HFFc6 (cell line): ENCODE data around the gene NBPF11. TPM values are rescaled to one million over a fixed set of nuclear protein-coding genes. Genes with fewer than 3 reads are reported as not detected.
"Not testable (repeated sequence)": the region's sequence is repeated elsewhere in the genome, so short reads cannot be mapped to it uniquely, and the experiment has no call there.

ENCODE experiments used
- DNase-seq: peaks from one replicate; pipeline ENCODE4 v3.0.0-alpha.2; 2018
- H3K27ac Mint-ChIP-seq: 2 replicates; pipeline ENCODE4 v1.8.0; 2020; ENCODE audit warnings: mild to moderate bottlenecking, mixed read lengths
- H3K27me3 Mint-ChIP-seq: 2 replicates; pipeline ENCODE4 v1.8.0; 2021; ENCODE audit warnings: mild to moderate bottlenecking, moderate library complexity, mixed read lengths; ENCODE audit not compliant: insufficient read depth
- H3K36me3 Mint-ChIP-seq: 2 replicates; pipeline ENCODE4 v1.8.0; 2021; ENCODE audit warnings: low read depth, mixed read lengths
- H3K4me1 Mint-ChIP-seq: 2 replicates; pipeline ENCODE4 v1.8.0; 2020; ENCODE audit warnings: low read depth, mixed read lengths
- H3K4me3 Mint-ChIP-seq: 2 replicates; pipeline ENCODE4 v1.8.0; 2020; ENCODE audit warnings: mild to moderate bottlenecking, moderate library complexity, mixed read lengths
- H3K9me3 Mint-ChIP-seq: 2 replicates; pipeline ENCODE4 v1.8.0; 2020; ENCODE audit warnings: mild to moderate bottlenecking, mixed read lengths
- total RNA-seq, 6 experiments: library from RNA; stranded (reverse); fragmentation: NEBNext Ultra II Directional; extraction: Animal tissue kit (Norgen Biotek cat#: 25700); gene quantifications; 2 replicates in 1 of 6; 3 replicates in 5 of 6; pipeline ENCODE4 v1.2.3, GENCODE V29; 2021

Gene NBPF11
- total RNA-seq, 6 experiments from 2014 or later, result 3.5 to 4.9 (median 4.1) TPM

- Mint-ChIP-seq H3K27ac (peak overlapping the region; percentile 67; the same call in 1 of the 2 replicates), H3K4me3 (peak overlapping the region; percentile 49)
- H3K27me3 Mint-ChIP-seq, result not testable (repeated sequence)
Observed at GRCh38 chr1:148152795-148153194, 714 bp upstream of the NBPF11 start.

GRCh38 chr1:148151371-148151819 lies 686 bp downstream of the NBPF11 start:
- Mint-ChIP-seq H3K27ac (peak overlapping the region; percentile 92), H3K4me3 (peak overlapping the region; percentile 97)
- DNase-seq, H3K36me3 Mint-ChIP-seq, H3K4me1 Mint-ChIP-seq, H3K9me3 Mint-ChIP-seq, H3K27me3 Mint-ChIP-seq: not testable (repeated sequence)

More at GRCh38 chr1:148152795-148153194, 714 bp upstream of the NBPF11 start:
- not testable (repeated sequence) for DNase-seq, H3K4me1 Mint-ChIP-seq, H3K36me3 Mint-ChIP-seq, H3K9me3 Mint-ChIP-seq

- Mint-ChIP-seq H3K27ac (peak overlapping the region; percentile 58), H3K4me3 (peak overlapping the region; percentile 97)
- H3K4me1 Mint-ChIP-seq, H3K9me3 Mint-ChIP-seq, H3K36me3 Mint-ChIP-seq, H3K27me3 Mint-ChIP-seq: not testable (repeated sequence)
- DNase-seq, result peak; percentile 62
Observed at GRCh38 chr1:148150945-148151344, 1.1 kb downstream of the NBPF11 start.

GRCh38 chr1:148150014-148150413 lies 2.1 kb downstream of the NBPF11 start:
- not testable (repeated sequence) for H3K4me1 Mint-ChIP-seq, H3K27ac Mint-ChIP-seq, H3K27me3 Mint-ChIP-seq, H3K36me3 Mint-ChIP-seq, H3K9me3 Mint-ChIP-seq, DNase-seq, H3K4me3 Mint-ChIP-seq

GRCh38 chr1:148149050-148149815 lies 2.8 kb downstream of the NBPF11 start:
- H3K9me3 Mint-ChIP-seq, DNase-seq, H3K36me3 Mint-ChIP-seq, H3K27me3 Mint-ChIP-seq, H3K4me3 Mint-ChIP-seq, H3K27ac Mint-ChIP-seq, H3K4me1 Mint-ChIP-seq: not testable (repeated sequence)

GRCh38 chr1:148147052-148147838 lies 4.8 kb downstream of the NBPF11 start:
- DNase-seq, H3K9me3 Mint-ChIP-seq, H3K4me3 Mint-ChIP-seq, H3K36me3 Mint-ChIP-seq, H3K27ac Mint-ChIP-seq, H3K4me1 Mint-ChIP-seq, H3K27me3 Mint-ChIP-seq: not testable (repeated sequence)

GRCh38 chr1:148146191-148146997 lies 5.7 kb downstream of the NBPF11 start:
- DNase-seq, H3K27ac Mint-ChIP-seq, H3K36me3 Mint-ChIP-seq, H3K27me3 Mint-ChIP-seq, H3K4me1 Mint-ChIP-seq, H3K9me3 Mint-ChIP-seq, H3K4me3 Mint-ChIP-seq: not testable (repeated sequence)

GRCh38 chr1:148143223-148143622 lies 8.9 kb downstream of the NBPF11 start:
- not testable (repeated sequence) for DNase-seq, H3K36me3 Mint-ChIP-seq, H3K27me3 Mint-ChIP-seq, H3K9me3 Mint-ChIP-seq, H3K4me1 Mint-ChIP-seq, H3K27ac Mint-ChIP-seq, H3K4me3 Mint-ChIP-seq

- DNase-seq, H3K36me3 Mint-ChIP-seq, H3K4me1 Mint-ChIP-seq, H3K27ac Mint-ChIP-seq, H3K27me3 Mint-ChIP-seq, H3K9me3 Mint-ChIP-seq, H3K4me3 Mint-ChIP-seq: not testable (repeated sequence)
Observed at GRCh38 chr1:148141936-148142335, 10.1 kb downstream of the NBPF11 start.

GRCh38 chr1:148138606-148139005 lies 13.5 kb downstream of the NBPF11 start:
- not testable (repeated sequence) for DNase-seq, H3K4me1 Mint-ChIP-seq, H3K4me3 Mint-ChIP-seq, H3K36me3 Mint-ChIP-seq, H3K27me3 Mint-ChIP-seq, H3K9me3 Mint-ChIP-seq, H3K27ac Mint-ChIP-seq

- not testable (repeated sequence) for H3K27me3 Mint-ChIP-seq, H3K4me3 Mint-ChIP-seq, H3K36me3 Mint-ChIP-seq, H3K27ac Mint-ChIP-seq, H3K4me1 Mint-ChIP-seq, DNase-seq, H3K9me3 Mint-ChIP-seq
Observed at GRCh38 chr1:148122341-148122740, 29.7 kb downstream of the NBPF11 start.
